Suprapubic skin (tissue), 3 donors: ENCODE results near the gene TMED10.

ENCODE experiments used
- EP300 ChIP-seq: sonication (generic); formaldehyde crosslinking; IDR thresholded peaks from one replicate; pipeline ENCODE4 v1.6.1; 2017; ENCODE audit warnings: antibody characterized with exemption
- POLR2A ChIP-seq, 2 donors: fragments of 450-650 bp; IDR thresholded peaks; one replicate each; pipeline ENCODE4 v1.6.1; 2017; ENCODE audit warnings: antibody characterized with exemption in 2 of 2, mild to moderate bottlenecking in 2 of 2, moderate library complexity in 2 of 2
- TF ChIP-seq, protein P1 (sequence below), 2 donors: fragments of 200-600 bp in 1 of 2; fragments of 450-650 bp in 1 of 2; sonication (generic) in 1 of 2; IDR thresholded peaks; one replicate each; pipeline ENCODE4 v1.5.1; 2016 to 2019; ENCODE audit warnings: antibody characterized with exemption in 2 of 2, mild to moderate bottlenecking in 1 of 2, moderate library complexity in 1 of 2

DNA sequence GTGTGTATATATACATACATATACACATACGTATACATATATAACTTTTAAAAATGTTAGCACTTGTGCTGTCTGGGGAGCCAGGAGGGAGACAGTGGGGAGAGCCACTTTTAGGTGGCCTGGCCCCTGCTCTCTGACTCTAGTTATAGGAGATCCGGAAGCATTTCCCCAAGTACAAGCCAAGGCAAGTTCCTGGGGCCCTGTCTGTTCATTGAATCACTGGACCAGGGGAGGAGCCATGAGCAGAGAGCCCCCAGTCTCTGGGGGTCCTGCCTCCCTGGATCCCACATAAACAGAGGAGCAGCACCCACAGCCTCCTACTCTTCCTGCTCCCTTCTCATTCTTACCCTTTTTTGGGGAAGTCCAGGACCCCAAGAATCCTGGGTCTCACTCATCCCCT is 45.4 kb upstream of the TMED10 start:
- TF ChIP-seq POLR2A (IDR thresholded peaks at IDR 0.05), result no peak
- no peak for TF ChIP-seq EP300
- TF ChIP-seq, protein P1, sequence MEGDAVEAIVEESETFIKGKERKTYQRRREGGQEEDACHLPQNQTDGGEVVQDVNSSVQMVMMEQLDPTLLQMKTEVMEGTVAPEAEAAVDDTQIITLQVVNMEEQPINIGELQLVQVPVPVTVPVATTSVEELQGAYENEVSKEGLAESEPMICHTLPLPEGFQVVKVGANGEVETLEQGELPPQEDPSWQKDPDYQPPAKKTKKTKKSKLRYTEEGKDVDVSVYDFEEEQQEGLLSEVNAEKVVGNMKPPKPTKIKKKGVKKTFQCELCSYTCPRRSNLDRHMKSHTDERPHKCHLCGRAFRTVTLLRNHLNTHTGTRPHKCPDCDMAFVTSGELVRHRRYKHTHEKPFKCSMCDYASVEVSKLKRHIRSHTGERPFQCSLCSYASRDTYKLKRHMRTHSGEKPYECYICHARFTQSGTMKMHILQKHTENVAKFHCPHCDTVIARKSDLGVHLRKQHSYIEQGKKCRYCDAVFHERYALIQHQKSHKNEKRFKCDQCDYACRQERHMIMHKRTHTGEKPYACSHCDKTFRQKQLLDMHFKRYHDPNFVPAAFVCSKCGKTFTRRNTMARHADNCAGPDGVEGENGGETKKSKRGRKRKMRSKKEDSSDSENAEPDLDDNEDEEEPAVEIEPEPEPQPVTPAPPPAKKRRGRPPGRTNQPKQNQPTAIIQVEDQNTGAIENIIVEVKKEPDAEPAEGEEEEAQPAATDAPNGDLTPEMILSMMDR (IDR thresholded peaks at IDR 0.05), result no peak
